ENCODE data around the gene KRT33A. TPM values are rescaled to one million over a fixed set of nuclear protein-coding genes. Genes with fewer than 3 reads are reported as not detected.
"Not testable (repeated sequence)": the region's sequence is repeated elsewhere in the genome, so short reads cannot be mapped to it uniquely, and the experiment has no call there.

Gene KRT33A
- total and polyA plus RNA-seq, 2 experiments from 2014 or later: not detected

DNA sequence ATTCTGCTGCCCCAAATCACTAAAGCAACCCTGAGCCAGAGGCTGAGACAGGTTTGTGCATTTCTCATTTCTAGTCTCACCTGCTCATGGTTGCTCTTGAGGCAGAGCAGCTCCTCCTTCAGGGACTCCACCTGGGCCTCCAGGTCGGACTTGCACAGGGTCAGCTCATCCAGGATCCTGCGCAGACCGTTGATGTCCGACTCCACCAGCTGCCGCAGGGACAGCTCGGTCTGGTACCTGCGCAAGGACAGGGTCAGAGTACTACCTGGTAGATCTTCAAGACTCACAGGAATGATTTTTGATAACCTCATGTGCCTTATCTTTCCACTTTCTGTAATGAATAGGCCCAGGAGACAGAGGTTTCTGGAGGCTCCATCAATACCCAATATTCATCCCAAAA, 45.7 kb upstream of the KRT33A start (continued):
- TF ChIP-seq, protein P1, sequence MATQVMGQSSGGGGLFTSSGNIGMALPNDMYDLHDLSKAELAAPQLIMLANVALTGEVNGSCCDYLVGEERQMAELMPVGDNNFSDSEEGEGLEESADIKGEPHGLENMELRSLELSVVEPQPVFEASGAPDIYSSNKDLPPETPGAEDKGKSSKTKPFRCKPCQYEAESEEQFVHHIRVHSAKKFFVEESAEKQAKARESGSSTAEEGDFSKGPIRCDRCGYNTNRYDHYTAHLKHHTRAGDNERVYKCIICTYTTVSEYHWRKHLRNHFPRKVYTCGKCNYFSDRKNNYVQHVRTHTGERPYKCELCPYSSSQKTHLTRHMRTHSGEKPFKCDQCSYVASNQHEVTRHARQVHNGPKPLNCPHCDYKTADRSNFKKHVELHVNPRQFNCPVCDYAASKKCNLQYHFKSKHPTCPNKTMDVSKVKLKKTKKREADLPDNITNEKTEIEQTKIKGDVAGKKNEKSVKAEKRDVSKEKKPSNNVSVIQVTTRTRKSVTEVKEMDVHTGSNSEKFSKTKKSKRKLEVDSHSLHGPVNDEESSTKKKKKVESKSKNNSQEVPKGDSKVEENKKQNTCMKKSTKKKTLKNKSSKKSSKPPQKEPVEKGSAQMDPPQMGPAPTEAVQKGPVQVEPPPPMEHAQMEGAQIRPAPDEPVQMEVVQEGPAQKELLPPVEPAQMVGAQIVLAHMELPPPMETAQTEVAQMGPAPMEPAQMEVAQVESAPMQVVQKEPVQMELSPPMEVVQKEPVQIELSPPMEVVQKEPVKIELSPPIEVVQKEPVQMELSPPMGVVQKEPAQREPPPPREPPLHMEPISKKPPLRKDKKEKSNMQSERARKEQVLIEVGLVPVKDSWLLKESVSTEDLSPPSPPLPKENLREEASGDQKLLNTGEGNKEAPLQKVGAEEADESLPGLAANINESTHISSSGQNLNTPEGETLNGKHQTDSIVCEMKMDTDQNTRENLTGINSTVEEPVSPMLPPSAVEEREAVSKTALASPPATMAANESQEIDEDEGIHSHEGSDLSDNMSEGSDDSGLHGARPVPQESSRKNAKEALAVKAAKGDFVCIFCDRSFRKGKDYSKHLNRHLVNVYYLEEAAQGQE (IDR thresholded peaks at IDR 0.05; ENCODE audit: unreplicated experiment): no peak
- TF ChIP-seq POLR2AphosphoS5 (IDR thresholded peaks at IDR 0.05; ENCODE audit: low read depth) (no peak), STAT1 (IDR thresholded peaks at IDR 0.05; ENCODE audit: unreplicated experiment) (no peak)
- TF ChIP-seq, protein P2, sequence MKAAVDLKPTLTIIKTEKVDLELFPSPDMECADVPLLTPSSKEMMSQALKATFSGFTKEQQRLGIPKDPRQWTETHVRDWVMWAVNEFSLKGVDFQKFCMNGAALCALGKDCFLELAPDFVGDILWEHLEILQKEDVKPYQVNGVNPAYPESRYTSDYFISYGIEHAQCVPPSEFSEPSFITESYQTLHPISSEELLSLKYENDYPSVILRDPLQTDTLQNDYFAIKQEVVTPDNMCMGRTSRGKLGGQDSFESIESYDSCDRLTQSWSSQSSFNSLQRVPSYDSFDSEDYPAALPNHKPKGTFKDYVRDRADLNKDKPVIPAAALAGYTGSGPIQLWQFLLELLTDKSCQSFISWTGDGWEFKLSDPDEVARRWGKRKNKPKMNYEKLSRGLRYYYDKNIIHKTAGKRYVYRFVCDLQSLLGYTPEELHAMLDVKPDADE (IDR thresholded peaks at IDR 0.05): no peak

DNA sequence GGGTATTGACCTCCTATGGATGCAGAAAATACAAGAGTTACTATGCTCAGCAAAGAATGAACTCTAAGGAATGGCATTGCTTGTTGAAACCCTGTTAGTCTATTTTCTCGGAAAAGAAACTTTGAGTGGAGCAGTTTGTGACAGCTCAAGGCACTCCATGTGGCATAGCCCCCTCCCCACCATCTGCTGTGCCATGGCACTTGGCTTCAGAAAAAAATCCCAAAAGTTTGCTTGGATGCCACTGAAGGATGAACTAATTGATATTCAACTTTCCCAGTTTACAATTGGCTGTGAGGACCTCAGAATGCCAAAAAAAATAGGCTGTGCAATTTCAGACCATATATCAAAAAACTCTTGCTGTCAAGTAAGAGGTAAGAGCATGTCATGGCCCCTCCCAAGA, 45.0 kb upstream of the KRT33A start:
- H3K9me3 Mint-ChIP-seq: no peaks in the 10 kb centered on the region
- no peak overlapping the region for H3K4me3 Mint-ChIP-seq
- H3K27me3 Mint-ChIP-seq (ENCODE audit: insufficient read depth, low read depth, poor library complexity): no peaks in the 10 kb centered on the region
- no peaks in the 10 kb centered on the region for H3K4me1 Mint-ChIP-seq
- Histone ChIP-seq H3K4me2 (no peak overlapping the region), H4K20me1 (replicated peaks; ENCODE audit: insufficient read depth) (no peaks in the 10 kb centered on the region), H3K79me2 (replicated peaks; ENCODE audit: insufficient read depth) (no peaks in the 10 kb centered on the region), H3K27me3 (ENCODE audit: insufficient read depth) (no peaks in the 10 kb centered on the region), H3F3A (replicated peaks; ENCODE audit: low read depth) (no peaks in the 10 kb centered on the region), H3K4me3 (no peak overlapping the region), H3K4me1 (ENCODE audit: insufficient read depth) (no peaks in the 10 kb centered on the region), H3K27ac (ENCODE audit: low read depth) (no peak overlapping the region), H3K9me2 (ENCODE audit: insufficient read depth) (0 out of 2 replicates have a peak, but pooled peaks cover 2% of the 10 kb centered on the region), H3K36me3 (ENCODE audit: insufficient read depth) (no peaks in the 10 kb centered on the region), H2AFZ (no peak overlapping the region)
- no peak overlapping the region for H3K27ac Mint-ChIP-seq
- TF ChIP-seq JUNB (IDR thresholded peaks at IDR 0.05; ENCODE audit: unreplicated experiment) (no peak), STAT1 (IDR thresholded peaks at IDR 0.05; ENCODE audit: unreplicated experiment) (no peak), ZNF331 (CRISPR knock-in tag; IDR thresholded peaks at IDR 0.05; ENCODE audit: low read depth) (no peak), EZH2phosphoT487 (IDR thresholded peaks at IDR 0.05; ENCODE audit: unreplicated experiment) (no peak), ZNF114 (CRISPR knock-in tag; IDR thresholded peaks at IDR 0.05) (no peak), NANOG (IDR thresholded peaks at IDR 0.05; ENCODE audit: borderline replicate concordance) (no peak), CREB1 (CRISPR knock-in tag; IDR thresholded peaks at IDR 0.05; ENCODE audit: low read depth) (no peak)
- TF ChIP-seq, protein P1 (IDR thresholded peaks at IDR 0.05; ENCODE audit: unreplicated experiment): no peak
- TF ChIP-seq, protein P2 (IDR thresholded peaks at IDR 0.05): no peak
- no peak for ATAC-seq
- no peak for DNase-seq (ENCODE audit: low spot score)
- H3K36me3 Mint-ChIP-seq (ENCODE audit: low read depth): no peaks in the 10 kb centered on the region

DNA sequence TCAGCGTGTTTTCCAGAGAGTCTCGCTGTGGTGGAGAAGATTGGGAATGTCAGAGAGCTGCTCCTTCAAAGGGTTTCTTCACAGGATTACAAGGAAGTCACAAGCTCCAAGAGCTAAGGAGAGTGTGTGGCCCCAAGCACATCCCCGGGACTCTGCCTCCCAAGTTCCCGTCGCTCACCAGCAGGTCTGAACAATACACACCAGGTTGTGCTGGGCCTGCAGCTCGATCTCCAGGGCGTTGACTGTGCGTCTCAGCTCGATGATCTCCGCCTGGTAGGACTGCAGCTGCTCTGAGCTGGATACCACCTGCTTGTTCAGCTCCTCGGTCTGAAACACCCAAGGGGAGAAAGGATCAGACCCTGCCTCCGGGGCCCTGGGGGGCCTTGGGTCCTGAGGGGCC, 44.4 kb upstream of the KRT33A start:
- not testable (repeated sequence) for H3K36me3 Mint-ChIP-seq (ENCODE audit: low read depth); H3K4me1 ChIP-seq (ENCODE audit: insufficient read depth); H3K4me2 ChIP-seq; H3K27me3 ChIP-seq (ENCODE audit: insufficient read depth); H3K4me3 ChIP-seq; H3F3A ChIP-seq (replicated peaks; ENCODE audit: low read depth); H3K4me1 Mint-ChIP-seq; H3K79me2 ChIP-seq (replicated peaks; ENCODE audit: insufficient read depth); H3K9me3 Mint-ChIP-seq; DNase-seq (ENCODE audit: low spot score); H2AFZ ChIP-seq; H3K27me3 Mint-ChIP-seq (ENCODE audit: insufficient read depth, low read depth, poor library complexity); H3K27ac Mint-ChIP-seq; ATAC-seq; H3K36me3 ChIP-seq (ENCODE audit: insufficient read depth); H3K27ac ChIP-seq (ENCODE audit: low read depth); H3K4me3 Mint-ChIP-seq; H4K20me1 ChIP-seq (replicated peaks; ENCODE audit: insufficient read depth); H3K9me2 ChIP-seq (ENCODE audit: insufficient read depth)

Data from GM23338 (cell line).